GM21526 (cell line): ENCODE measurements around the gene SLCO2A1.

Experiments used
- ATAC-seq: cut with Tn5 transposase; IDR thresholded peaks from one replicate; pipeline ENCODE4 v1.9.1; 2021; ENCODE audit warnings: moderate library complexity; ENCODE audit not compliant: unreplicated experiment, low FRiP score

SLCO2A1 gene

GRCh38 chr3:133956353-133956752, 73.4 kb downstream of the SLCO2A1 start:
- no peak for ATAC-seq

GRCh38 chr3:133955892-133956291, 73.8 kb downstream of the SLCO2A1 start:
- ATAC-seq, result no peak

GRCh38 chr3:133954717-133955360, 74.9 kb downstream of the SLCO2A1 start:
- ATAC-seq, result no peak

GRCh38 chr3:133953297-133953696, 76.4 kb downstream of the SLCO2A1 start:
- no peak for ATAC-seq

- ATAC-seq, result no peak
Measured at GRCh38 chr3:133949438-133949837, 80.3 kb downstream of the SLCO2A1 start.

GRCh38 chr3:133948996-133949395, 80.7 kb downstream of the SLCO2A1 start:
- ATAC-seq, result no peak

- no peak for ATAC-seq
Measured at GRCh38 chr3:133948131-133948810, 81.5 kb downstream of the SLCO2A1 start.

- no peak for ATAC-seq
Measured at GRCh38 chr3:133945381-133946095, 84.2 kb downstream of the SLCO2A1 start.

- no peak for ATAC-seq
Measured at GRCh38 chr3:133944641-133945380, 84.9 kb downstream of the SLCO2A1 start.

GRCh38 chr3:133944181-133944580, 85.5 kb downstream of the SLCO2A1 start:
- no peak for ATAC-seq

GRCh38 chr3:133943639-133944141, 86.0 kb downstream of the SLCO2A1 start:
- no peak for ATAC-seq

GRCh38 chr3:133943031-133943535, 86.6 kb downstream of the SLCO2A1 start:
- no peak for ATAC-seq

GRCh38 chr3:133941415-133941821, 88.3 kb downstream of the SLCO2A1 start:
- no peak for ATAC-seq

GRCh38 chr3:133940536-133940935, 89.2 kb downstream of the SLCO2A1 start:
- ATAC-seq, result no peak

- no peak for ATAC-seq
Measured at GRCh38 chr3:133939463-133939835, 90.3 kb downstream of the SLCO2A1 start.

GRCh38 chr3:133938770-133939462, 90.8 kb downstream of the SLCO2A1 start:
- no peak for ATAC-seq

- ATAC-seq, result no peak
Measured at GRCh38 chr3:133937756-133938601, 91.7 kb downstream of the SLCO2A1 start.

GRCh38 chr3:133937061-133937686, 92.6 kb downstream of the SLCO2A1 start:
- no peak for ATAC-seq
